Activated CD4-positive, alpha-beta memory T cell treated with anti-CD3 and anti-CD28 coated beads, Interleukin-2, amount 10 ng/mL, durations not matched to agents 7 days and 5 days (primary cell): ENCODE measurements around the gene SPEG. TPM values are rescaled to one million over a fixed set of nuclear protein-coding genes. Genes with fewer than 3 reads are reported as not detected.

Experiments used
- CTCF ChIA-PET: fragments of 350-600 bp; sonication (Branson Sonifier 250); formaldehyde crosslinking; loops from one replicate; lab custom pipeline; 2021; ENCODE audit warnings: antibody characterized with exemption, inconsistent platforms; lab: Charles Lee
- POLR2A ChIA-PET: fragments of 350-600 bp; sonication (Branson Sonifier 250); formaldehyde crosslinking; loops from one replicate; lab custom pipeline; 2021; ENCODE audit warnings: antibody characterized with exemption; lab: Charles Lee
- DNase-seq: peaks from one replicate; pipeline ENCODE4 v3.0.0-alpha.2; 2020
- H3K27ac Mint-ChIP-seq: one replicate; pipeline ENCODE4 v1.8.0; 2021; ENCODE audit warnings: mild to moderate bottlenecking, mixed read lengths
- H3K27me3 Mint-ChIP-seq: one replicate; pipeline ENCODE4 v1.8.0; 2021; ENCODE audit warnings: mixed read lengths
- H3K36me3 Mint-ChIP-seq: one replicate; pipeline ENCODE4 v1.8.0; 2021; ENCODE audit warnings: low read depth, mixed read lengths
- H3K4me1 Mint-ChIP-seq: one replicate; pipeline ENCODE4 v1.8.0; 2021; ENCODE audit warnings: mixed read lengths
- H3K4me3 Mint-ChIP-seq: one replicate; pipeline ENCODE4 v1.8.0; 2021; ENCODE audit warnings: mild to moderate bottlenecking, mixed read lengths
- H3K9me3 Mint-ChIP-seq: one replicate; pipeline ENCODE4 v1.8.0; 2021; ENCODE audit warnings: mixed read lengths
- total RNA-seq, 2 experiments: library from RNA; stranded (reverse); gene quantifications; one replicate each; pipeline ENCODE4 v1.2.3, GENCODE V29; 2021

SPEG gene
- total RNA-seq, 2 experiments from 2014 or later = 0.20 to 1.1 TPM

DNA sequence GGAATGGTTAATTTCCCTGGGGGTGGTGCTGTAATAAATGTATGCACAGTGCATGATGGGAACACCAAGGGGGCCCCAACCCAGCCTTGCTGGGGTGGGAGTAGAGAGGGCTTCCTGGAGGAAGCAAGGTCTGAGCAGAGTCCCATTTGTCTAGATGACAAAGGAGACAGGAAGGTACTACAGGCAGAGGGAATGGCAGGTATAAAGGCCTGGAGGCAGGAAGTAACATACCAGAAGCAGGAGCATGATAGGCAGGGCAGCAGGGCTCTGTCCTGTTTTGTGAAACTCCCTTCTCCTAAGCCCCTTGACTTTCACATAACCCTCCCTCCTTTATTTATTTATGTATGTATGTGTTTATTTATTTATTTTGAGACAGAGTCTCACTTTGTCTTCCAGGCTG lies 68.0 kb downstream of the SPEG start:
- H3K27ac Mint-ChIP-seq = no peak overlapping the region

DNA sequence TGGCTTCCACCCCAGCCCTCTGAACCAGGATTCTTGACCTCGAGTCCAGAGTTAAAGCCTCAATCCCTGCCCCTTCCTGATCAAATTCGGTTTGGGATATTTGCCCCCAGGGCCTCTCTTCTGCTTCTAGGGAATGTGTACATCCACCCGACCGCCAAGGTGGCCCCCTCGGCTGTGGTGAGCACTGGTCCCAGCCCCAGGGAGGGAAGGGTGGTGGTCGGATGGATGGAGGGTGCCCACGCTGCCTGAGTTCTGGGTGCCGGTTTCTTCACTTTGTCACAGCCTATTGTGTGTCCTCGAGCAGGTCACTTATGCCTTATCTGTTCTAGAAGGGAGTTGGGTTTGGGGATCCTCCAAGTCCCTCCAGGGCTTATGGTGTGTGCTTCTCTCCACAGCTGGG lies 70.9 kb downstream of the SPEG start:
- no peak for DNase-seq
- H3K36me3 Mint-ChIP-seq = peaks cover 27% of the 10 kb centered on the region
- ChIA-PET CTCF (no interaction called here), POLR2A (no interaction called here)
- H3K9me3 Mint-ChIP-seq = no peaks in the 10 kb centered on the region
- no peak overlapping the region for H3K4me3 Mint-ChIP-seq
- H3K27ac Mint-ChIP-seq = no peak overlapping the region
- peaks cover 12% of the 10 kb centered on the region for H3K27me3 Mint-ChIP-seq
- peaks cover 18% of the 10 kb centered on the region for H3K4me1 Mint-ChIP-seq

More for the DNA sequence above, 68.0 kb downstream of the SPEG start:
- CTCF ChIA-PET = no interaction called here
- POLR2A ChIA-PET = no interaction called here
- Mint-ChIP-seq H3K36me3 (peaks cover 32% of the 10 kb centered on the region), H3K27me3 (peaks cover 7% of the 10 kb centered on the region), H3K9me3 (no peaks in the 10 kb centered on the region), H3K4me3 (no peak overlapping the region), H3K4me1 (peaks cover 34% of the 10 kb centered on the region)
- no peak for DNase-seq

DNA sequence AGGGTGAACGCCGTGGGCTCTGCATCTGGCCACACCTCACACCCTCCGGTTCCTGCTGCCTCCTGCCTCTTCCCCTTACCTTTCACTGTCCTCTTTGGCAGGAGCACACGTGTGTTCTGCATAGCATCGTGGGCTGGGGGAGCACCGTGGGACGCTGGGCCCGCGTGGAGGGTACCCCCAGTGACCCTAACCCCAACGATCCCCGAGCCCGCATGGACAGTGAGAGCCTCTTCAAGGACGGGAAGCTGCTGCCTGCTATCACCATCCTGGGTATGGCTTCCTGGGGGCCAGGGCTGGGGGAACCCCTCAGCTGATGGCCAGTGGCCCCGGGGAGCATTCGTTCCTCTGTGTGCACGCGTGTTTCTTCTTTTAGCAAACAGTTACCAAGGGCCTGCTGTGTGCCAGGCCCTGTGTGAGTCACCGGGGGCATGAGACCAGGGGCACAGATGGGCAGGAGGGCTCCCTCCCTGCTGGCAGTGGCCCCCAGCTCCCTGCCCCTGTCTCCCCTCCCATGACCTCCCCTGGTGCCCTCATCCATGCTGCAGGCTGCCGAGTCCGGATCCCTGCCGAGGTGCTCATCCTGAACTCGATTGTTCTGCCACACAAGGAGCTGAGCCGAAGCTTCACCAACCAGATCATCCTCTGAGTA lies 71.6 kb downstream of the SPEG start:
- no peak for DNase-seq
- H3K4me3 Mint-ChIP-seq = no peak overlapping the region
- H3K9me3 Mint-ChIP-seq = no peaks in the 10 kb centered on the region
- H3K36me3 Mint-ChIP-seq = peaks cover 26% of the 10 kb centered on the region
- peaks cover 14% of the 10 kb centered on the region for H3K4me1 Mint-ChIP-seq
- POLR2A ChIA-PET = no interaction called here
- CTCF ChIA-PET = no interaction called here
- H3K27me3 Mint-ChIP-seq = peaks cover 19% of the 10 kb centered on the region
- H3K27ac Mint-ChIP-seq = no peak overlapping the region

DNA sequence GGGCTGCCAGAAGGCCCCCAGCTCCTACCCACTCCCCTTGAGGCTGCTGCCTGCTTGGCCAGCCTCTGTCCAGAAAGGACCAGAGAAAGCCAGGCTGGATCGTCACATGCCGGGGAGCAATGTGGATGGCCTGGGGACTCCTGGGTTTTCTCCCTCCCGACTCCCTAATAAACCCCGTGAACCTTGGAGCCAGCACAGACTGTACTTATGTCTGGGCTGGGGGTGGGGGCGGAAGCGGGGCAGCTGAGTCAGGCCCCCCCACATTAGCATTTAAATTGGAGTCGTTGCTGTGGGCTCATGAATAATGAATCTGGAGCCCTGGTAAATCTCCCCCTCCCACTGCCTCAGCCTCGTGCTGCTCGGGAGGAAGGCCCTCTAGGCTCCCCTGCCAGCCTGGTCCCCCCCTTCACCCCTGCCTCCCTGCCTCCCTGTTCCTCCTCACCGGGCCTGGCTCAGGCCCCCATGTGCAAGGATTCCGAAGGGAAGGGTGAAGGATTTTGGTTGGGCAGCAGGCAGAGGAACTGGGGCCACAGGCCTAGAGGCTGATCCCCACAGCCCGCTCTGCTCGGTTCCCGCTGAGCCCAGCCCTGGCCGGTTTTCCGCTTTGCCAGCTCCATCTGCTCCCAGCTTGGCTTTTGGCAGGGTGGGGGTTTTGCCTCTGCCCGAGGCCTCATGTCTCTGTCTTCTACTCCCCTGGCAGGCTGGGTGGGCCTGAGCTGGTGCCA lies 72.3 kb downstream of the SPEG start:
- no peak for DNase-seq
- no peak overlapping the region for H3K27ac Mint-ChIP-seq
- no peaks in the 10 kb centered on the region for H3K9me3 Mint-ChIP-seq
- no peak overlapping the region for H3K4me3 Mint-ChIP-seq
- POLR2A ChIA-PET = no interaction called here
- CTCF ChIA-PET = interaction anchor here (3.6 to 3.9 kb wide), 3 partner anchors 7 to 22 kb away, joined by 24 to 41 read pairs (median 30); partner anchors contain the start of gene GMPPA
- peaks cover 23% of the 10 kb centered on the region for H3K27me3 Mint-ChIP-seq
- peaks cover 23% of the 10 kb centered on the region for H3K36me3 Mint-ChIP-seq
- H3K4me1 Mint-ChIP-seq = peaks cover 9% of the 10 kb centered on the region

DNA sequence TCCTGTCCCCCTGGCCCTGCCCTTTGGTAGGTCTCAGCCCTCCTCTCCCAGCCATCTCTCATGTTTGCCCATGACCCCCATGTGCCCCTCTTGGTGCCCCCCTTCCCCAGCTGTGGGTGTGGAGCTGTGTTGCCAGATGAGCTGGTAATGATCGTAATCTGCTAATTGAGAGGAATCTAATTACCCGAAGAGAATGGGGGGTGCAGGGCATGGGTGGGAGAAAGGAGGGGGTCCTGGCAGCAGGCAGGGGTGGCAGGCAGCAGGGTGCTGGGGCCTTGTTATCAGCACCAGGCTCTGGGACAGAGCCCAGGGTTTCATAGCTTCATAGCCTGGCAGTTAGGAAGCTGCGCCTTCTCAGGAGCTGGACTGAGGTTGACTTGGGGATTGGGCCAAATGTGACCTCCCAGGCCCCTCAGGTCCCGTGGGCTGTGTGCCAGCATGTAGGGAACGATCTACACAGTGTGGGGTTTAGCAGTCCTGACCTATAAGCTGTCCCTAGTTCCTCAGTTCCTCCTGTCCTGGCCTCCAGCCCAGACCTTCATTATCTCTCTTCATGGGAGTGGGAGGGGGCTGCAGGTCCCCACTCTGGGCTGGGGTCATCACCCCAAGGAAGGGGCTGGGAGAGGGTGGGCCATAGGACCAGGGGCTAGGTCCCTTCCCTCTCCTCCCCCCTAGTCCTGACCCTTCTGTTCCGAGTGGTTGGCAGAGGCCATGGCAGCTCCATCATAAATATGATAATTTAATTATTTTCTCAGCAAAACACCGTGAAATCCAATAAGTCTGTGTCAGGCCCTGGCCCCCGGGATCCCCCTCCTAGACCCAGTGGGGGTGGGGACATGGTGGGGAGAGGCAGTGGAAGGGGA lies 73.2 kb downstream of the SPEG start:
- Mint-ChIP-seq H3K4me1 (peaks cover 9% of the 10 kb centered on the region), H3K4me3 (no peak overlapping the region), H3K27me3 (peaks cover 28% of the 10 kb centered on the region), H3K27ac (no peak overlapping the region), H3K9me3 (no peaks in the 10 kb centered on the region), H3K36me3 (peaks cover 23% of the 10 kb centered on the region)
- CTCF ChIA-PET = interaction anchor here (1.0 to 3.9 kb wide), 4 partner anchors 8 to 21 kb away, joined by 3 to 41 read pairs (median 27); partner anchors contain the start of gene GMPPA
- POLR2A ChIA-PET = interaction anchor here (1.0 kb wide), 1 partner anchor 9 kb away, joined by 3 read pairs; the partner anchor contains the start of gene GMPPA
- no peak for DNase-seq

DNA sequence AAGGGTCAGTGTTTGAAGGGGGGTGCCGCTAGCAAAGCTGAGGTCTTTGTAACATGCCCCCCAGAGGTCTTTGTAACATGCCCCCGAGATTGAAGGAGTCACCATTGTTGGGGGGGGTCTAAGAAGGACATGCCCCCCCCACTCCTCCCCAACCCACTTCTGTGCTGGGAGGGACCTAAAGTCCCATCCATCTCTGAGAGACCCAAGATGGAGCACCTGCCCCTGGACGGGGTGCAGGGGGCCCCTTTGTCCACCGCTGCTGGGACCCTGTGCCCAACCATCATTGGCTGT lies 73.7 kb downstream of the SPEG start:
- CTCF ChIA-PET = interaction anchor here (1.0 to 3.9 kb wide), 4 partner anchors 9 to 20 kb away, joined by 3 to 41 read pairs (median 27); partner anchors contain the start of gene GMPPA
- POLR2A ChIA-PET = interaction anchor here (1.0 kb wide), 1 partner anchor 10 kb away, joined by 3 read pairs; the partner anchor contains the start of gene GMPPA
- H3K27me3 Mint-ChIP-seq = peaks cover 33% of the 10 kb centered on the region
- H3K4me3 Mint-ChIP-seq = no peak overlapping the region
- no peak for DNase-seq
- H3K9me3 Mint-ChIP-seq = no peaks in the 10 kb centered on the region
- peaks cover 9% of the 10 kb centered on the region for H3K4me1 Mint-ChIP-seq
- peaks cover 23% of the 10 kb centered on the region for H3K36me3 Mint-ChIP-seq
- H3K27ac Mint-ChIP-seq = no peak overlapping the region

DNA sequence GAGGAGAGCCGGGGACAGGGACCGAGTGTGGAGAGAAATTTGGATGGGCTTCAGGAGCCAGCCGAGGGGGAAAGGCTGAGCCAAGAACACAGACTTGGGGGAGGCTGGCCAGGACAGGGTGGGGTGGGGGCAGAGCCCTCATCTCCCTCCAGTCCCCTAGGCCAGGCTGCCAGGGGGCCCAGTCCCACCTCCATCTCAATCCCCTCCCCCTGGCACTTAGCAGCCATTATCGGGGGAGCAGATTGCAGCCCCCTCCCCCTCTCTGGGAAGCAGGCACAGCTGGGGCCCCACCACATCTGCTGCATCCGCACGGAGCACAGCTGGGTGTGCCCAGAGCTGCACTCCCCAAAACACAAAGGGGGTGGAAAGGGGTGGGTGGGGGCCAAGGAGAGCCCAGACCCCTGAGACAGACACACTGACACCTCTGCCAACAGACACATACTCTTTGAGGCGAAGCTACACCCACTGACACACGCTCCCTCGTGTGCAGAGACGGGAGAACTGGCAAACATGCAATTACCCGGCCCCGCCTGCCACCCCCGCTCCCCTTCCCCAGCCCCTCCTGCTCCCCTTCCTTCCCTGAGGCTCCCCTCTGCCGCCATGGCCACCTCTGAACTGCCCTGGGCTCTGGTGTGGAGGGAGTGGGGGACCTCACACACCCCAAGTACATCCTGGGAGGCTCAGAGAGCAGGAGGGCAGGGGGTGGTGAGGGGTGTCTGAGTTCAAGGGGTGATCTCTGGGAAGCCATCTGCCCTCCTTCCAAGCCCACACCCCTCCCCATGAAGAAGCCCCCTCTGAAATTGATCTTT lies 74.5 kb downstream of the SPEG start:
- H3K36me3 Mint-ChIP-seq = peaks cover 18% of the 10 kb centered on the region
- DNase-seq = no peak
- H3K9me3 Mint-ChIP-seq = no peaks in the 10 kb centered on the region
- CTCF ChIA-PET = interaction anchor here (0.7 to 3.9 kb wide), 8 partner anchors 10 to 121 kb away, joined by 3 to 41 read pairs (median 6); partner anchors contain the start of genes DNPEP and GMPPA
- H3K27me3 Mint-ChIP-seq = peaks cover 41% of the 10 kb centered on the region
- H3K4me3 Mint-ChIP-seq = no peak overlapping the region
- POLR2A ChIA-PET = interaction anchor here (1.0 to 1.5 kb wide), 4 partner anchors 9 to 19 kb away, joined by 3 to 6 read pairs (median 3); partner anchors contain the start of gene GMPPA
- H3K27ac Mint-ChIP-seq = no peak overlapping the region
- peaks cover 11% of the 10 kb centered on the region for H3K4me1 Mint-ChIP-seq

DNA sequence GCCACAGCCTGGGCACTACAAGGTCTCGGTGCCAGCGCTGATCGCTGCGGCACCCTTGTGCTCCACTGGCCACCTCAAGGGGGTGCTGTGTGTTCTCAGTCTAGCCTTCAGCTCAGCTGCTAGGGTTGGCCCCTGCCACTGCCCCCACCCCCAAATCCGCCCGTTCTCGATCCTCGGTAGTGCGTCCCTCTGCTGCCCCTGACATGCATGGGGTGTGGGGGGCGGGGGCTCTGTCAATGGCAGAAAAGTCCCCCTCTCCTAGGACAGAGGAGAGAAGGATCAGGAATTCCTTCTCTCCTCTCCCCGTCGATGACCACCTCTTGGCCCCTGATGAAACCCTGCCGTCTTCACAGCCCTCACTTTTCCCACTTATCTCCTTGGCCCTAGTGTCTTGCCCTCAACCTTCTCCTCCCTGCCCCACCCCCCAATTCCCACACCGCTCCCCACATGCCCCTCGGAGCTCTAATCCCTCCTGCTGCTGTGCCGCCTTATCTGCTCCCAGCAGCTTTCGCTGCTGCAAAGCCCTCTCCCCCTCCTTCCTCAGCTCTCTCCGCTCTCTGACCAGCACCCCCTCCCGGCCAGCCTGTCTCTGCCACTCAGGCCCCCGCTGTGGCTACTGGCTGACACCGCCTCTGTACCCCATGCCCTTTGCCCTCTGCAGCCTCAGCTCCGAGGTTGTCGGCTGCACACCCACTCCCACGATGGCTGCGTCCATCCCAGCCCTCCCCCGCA lies 75.3 kb downstream of the SPEG start:
- Mint-ChIP-seq H3K36me3 (peaks cover 12% of the 10 kb centered on the region), H3K27ac (no peak overlapping the region), H3K27me3 (peaks cover 44% of the 10 kb centered on the region), H3K4me1 (peaks cover 12% of the 10 kb centered on the region), H3K4me3 (no peak overlapping the region), H3K9me3 (no peaks in the 10 kb centered on the region)
- POLR2A ChIA-PET = interaction anchor here (1.0 to 1.5 kb wide), 4 partner anchors 8 to 20 kb away, joined by 3 to 6 read pairs (median 3); partner anchors contain the start of gene GMPPA
- peak; percentile 45 for DNase-seq
- CTCF ChIA-PET = interaction anchor here (0.7 to 3.9 kb wide), 8 partner anchors 10 to 122 kb away, joined by 3 to 41 read pairs (median 6); partner anchors contain the start of genes DNPEP and GMPPA

DNA sequence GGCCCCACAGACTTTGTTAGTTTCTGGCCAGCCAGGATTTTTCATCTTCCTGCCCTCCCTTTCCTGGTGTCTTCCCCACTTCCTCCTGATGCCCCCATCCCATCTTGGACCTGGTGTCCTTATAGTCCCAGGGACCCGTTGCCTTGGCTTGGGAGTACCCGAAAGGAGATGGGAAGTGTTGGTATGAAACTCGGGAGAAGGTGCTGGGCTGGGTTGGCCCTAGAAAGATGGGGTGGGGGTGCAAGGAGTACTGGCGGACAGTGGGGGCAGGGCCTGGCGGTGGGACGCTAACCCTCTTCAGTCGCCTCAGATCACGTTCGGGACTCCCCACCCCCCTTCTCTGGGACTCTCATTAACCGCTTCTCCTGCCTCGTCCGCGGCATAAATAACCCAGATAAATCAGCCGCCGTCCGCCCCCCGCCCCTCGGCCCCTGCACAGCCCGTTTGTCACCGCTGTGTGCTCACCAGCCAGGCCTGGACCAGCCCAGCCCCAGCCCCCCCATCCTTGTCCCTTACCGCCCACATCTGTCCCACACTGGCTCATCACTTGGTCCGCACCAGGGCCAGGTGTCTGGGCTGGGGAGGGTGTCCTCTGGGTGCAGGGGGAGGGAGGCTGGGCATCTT lies 76.0 kb downstream of the SPEG start:
- no peak overlapping the region for H3K27ac Mint-ChIP-seq
- peaks cover 12% of the 10 kb centered on the region for H3K4me1 Mint-ChIP-seq
- ChIA-PET POLR2A (interaction anchor here (1.5 kb wide), 1 partner anchor 12 kb away, joined by 6 read pairs; the partner anchor contains the start of gene GMPPA), CTCF (interaction anchor here (3.6 to 3.9 kb wide), 3 partner anchors 11 to 18 kb away, joined by 24 to 41 read pairs (median 30); partner anchors contain the start of gene GMPPA)
- DNase-seq = no peak
- no peak overlapping the region for H3K4me3 Mint-ChIP-seq
- H3K9me3 Mint-ChIP-seq = no peaks in the 10 kb centered on the region
- peaks cover 9% of the 10 kb centered on the region for H3K36me3 Mint-ChIP-seq
- H3K27me3 Mint-ChIP-seq = peaks cover 50% of the 10 kb centered on the region

DNA sequence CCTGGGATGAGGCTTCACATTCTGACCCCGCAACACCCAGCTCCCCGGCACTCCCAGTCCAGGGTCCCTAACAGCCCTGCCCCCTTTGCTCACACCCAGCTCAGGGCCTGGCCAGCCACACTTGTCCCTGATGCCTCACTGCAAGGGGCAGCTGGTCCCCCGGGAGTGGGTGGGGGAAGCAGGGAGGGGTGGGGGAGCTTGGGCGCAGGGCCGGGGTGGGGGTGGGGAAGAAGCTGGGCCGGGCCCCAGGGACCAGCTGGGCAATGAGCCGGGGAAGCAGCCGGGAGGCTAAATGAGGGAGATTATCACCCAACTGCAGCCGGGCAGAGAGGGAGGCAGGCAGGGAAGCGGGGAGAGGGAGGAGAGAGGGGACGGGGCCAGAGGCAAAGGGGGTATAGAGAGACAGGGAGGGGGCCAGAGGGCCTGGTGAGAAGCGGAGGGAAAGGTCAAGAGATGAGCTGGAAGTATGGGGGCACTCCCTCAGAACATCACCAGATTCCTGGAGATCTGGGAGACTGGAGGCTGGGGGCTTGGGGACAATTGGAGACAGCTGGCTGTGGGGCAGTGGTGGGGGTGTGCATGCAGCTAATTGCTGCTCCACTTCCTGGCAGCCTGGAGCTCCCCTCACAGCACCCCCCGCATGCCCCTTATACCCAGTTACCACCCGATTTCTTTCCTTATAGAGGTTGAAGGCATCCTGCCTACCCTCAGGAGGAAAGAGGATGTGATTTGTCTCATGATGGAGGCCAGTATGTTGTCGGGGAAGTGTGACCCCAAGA lies 77.1 kb downstream of the SPEG start:
- H3K27me3 Mint-ChIP-seq = peaks cover 62% of the 10 kb centered on the region
- no peak overlapping the region for H3K4me3 Mint-ChIP-seq
- POLR2A ChIA-PET = no interaction called here

More for the DNA sequence above, 77.1 kb downstream of the SPEG start:
- peaks cover 2% of the 10 kb centered on the region for H3K36me3 Mint-ChIP-seq
- H3K27ac Mint-ChIP-seq = no peak overlapping the region
- CTCF ChIA-PET = interaction anchor here (0.5 to 0.9 kb wide), 4 partner anchors 11 to 401 kb away, joined by 3 to 4 read pairs (median 3); no protein-coding TSS in a partner anchor
- no peaks in the 10 kb centered on the region for H3K9me3 Mint-ChIP-seq
- DNase-seq = no peak
- H3K4me1 Mint-ChIP-seq = peaks cover 12% of the 10 kb centered on the region
